Fibroblast of the conjunctiva (primary cell): ENCODE data around the gene SPOP.

Experiments
- DNase-seq: peaks from one replicate; pipeline ENCODE4 v3.0.0-alpha.2; 2010; ENCODE audit warnings: low read depth

The SPOP gene

DNA sequence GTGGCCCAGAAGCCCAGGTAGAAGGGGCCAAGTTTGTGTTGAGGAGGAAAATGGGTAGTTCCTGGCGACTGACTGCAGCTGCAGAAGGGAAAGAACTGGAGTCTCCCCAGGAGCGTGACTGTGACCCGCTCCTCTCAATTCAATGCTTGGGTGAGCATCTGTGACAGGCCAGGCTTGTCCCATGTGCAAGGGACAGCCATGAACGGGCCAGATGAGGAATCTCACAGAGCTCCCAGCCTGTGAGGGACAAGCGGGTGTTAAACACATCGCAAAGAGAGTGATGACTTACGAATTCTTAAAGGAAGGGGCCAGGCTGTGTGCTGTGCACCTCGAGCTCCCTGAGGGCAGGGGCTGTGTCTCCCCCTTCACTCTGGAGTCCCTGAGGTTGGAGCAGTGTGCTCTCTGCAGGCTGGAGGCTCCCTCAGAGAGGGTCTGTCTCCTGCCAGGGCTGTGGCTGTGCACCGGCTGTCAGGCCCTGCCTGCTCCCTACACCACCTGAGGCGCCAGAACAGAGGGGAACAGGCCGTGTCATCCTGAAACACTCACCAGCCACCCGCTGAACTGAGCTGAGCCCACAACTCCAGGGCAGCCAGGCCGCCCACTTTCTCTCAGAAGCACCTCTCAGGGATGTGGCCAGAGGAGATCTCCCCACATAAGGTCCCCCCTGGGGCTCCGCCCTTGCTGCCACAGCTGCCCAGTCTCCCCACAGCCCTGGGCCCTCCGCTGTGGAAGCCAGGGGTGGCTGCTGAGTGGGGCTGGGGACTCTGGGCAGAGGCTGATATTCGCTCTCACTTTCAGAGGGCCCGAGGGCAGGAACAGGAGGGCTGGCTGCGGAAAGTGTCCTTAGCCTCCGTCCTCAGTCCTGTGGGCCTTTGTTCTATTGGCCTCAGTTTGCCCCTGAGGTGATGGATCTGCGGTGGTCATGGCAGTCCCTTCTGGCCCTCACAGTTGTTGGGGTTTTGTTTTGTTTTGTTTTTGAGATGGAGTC lies 127.9 kb downstream of the SPOP start:
- DNase-seq = no peak

DNA sequence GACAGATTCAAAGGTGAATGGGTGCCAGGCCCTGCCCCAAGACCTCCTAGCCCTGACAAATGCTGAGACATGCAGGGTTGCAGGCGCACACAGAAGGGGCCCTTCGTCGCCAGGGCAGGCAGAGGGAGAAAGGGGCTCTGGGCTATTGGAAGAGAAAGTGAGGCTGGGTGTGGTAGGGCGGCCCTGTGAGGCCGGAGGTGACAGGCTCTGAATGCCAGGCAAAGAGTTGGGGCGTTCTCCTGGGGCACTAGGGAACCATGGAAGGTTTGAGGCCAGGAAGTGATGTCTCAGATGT lies 128.6 kb downstream of the SPOP start:
- DNase-seq = no peak
